GM23338 (cell line): ENCODE data around the gene POLDIP3. TPM values are rescaled to one million over a fixed set of nuclear protein-coding genes. Genes with fewer than 3 reads are reported as not detected.

ENCODE experiments used
- ATAC-seq: fragments of 200-7000 bp; cut with Tn5 transposase; 3 replicates; pipeline ENCODE4 v1.9.1; 2020
- DNase-seq: peaks from one replicate; pipeline ENCODE4 v3.0.0-alpha.2; 2015; ENCODE audit warnings: low spot score
- H2AFZ ChIP-seq: fragments of 200-600 bp; sonication (generic); 2 replicates; pipeline ENCODE4 v1.8.0; 2016; ENCODE audit warnings: antibody characterized with exemption, mild to moderate bottlenecking, moderate library complexity
- H3F3A ChIP-seq: fragments of 200-600 bp; sonication (generic); replicated peaks from 2 replicates; pipeline ENCODE4 v1.8.0; 2017; ENCODE audit warnings: antibody characterized with exemption, mixed run types, low read depth
- H3K27ac ChIP-seq: fragments of 200-600 bp; sonication (generic); 2 replicates; pipeline ENCODE4 v1.6.1; 2016; ENCODE audit warnings: low read depth
- H3K27me3 ChIP-seq: fragments of 200-600 bp; sonication (generic); 2 replicates; pipeline ENCODE4 v1.8.0; 2016; ENCODE audit warnings: mild to moderate bottlenecking, mixed run types, moderate library complexity; ENCODE audit not compliant: insufficient read depth
- H3K36me3 ChIP-seq: fragments of 200-600 bp; sonication (generic); 2 replicates; pipeline ENCODE4 v1.8.0; 2016; ENCODE audit warnings: mild to moderate bottlenecking; ENCODE audit not compliant: insufficient read depth
- H3K4me1 ChIP-seq: fragments of 200-600 bp; sonication (generic); 2 replicates; pipeline ENCODE4 v1.8.0; 2016; ENCODE audit warnings: mild to moderate bottlenecking, moderate library complexity; ENCODE audit not compliant: insufficient read depth
- H3K4me2 ChIP-seq: fragments of 200-600 bp; sonication (generic); 2 replicates; pipeline ENCODE4 v1.7.1; 2017; ENCODE audit warnings: mixed run types
- H3K4me3 ChIP-seq: fragments of 200-600 bp; sonication (generic); 2 replicates; pipeline ENCODE4 v1.6.1; 2016; ENCODE audit warnings: mixed run types
- H3K79me2 ChIP-seq: fragments of 200-600 bp; sonication (generic); replicated peaks from 2 replicates; pipeline ENCODE4 v1.8.0; 2017; ENCODE audit warnings: mild to moderate bottlenecking; ENCODE audit not compliant: insufficient read depth
- H3K9me2 ChIP-seq: fragments of 200-600 bp; sonication (generic); 2 replicates; pipeline ENCODE4 v1.8.0; 2017; ENCODE audit not compliant: insufficient read depth
- H4K20me1 ChIP-seq: fragments of 200-600 bp; sonication (generic); replicated peaks from 2 replicates; pipeline ENCODE4 v1.8.0; 2017; ENCODE audit warnings: mild to moderate bottlenecking; ENCODE audit not compliant: insufficient read depth
- H3K27ac Mint-ChIP-seq: 2 replicates; pipeline ENCODE4 v1.8.0; 2020; ENCODE audit warnings: inconsistent platforms, mild to moderate bottlenecking, moderate library complexity, mixed read lengths
- H3K27me3 Mint-ChIP-seq: 3 replicates; pipeline ENCODE4 v1.8.0; 2022; ENCODE audit warnings: low read depth, mild to moderate bottlenecking, moderate library complexity, mixed read lengths, inconsistent platforms; ENCODE audit not compliant: insufficient read depth, poor library complexity
- H3K36me3 Mint-ChIP-seq: 3 replicates; pipeline ENCODE4 v1.8.0; 2021; ENCODE audit warnings: low read depth, mild to moderate bottlenecking, inconsistent platforms, moderate library complexity, mixed read lengths
- H3K4me1 Mint-ChIP-seq: 3 replicates; pipeline ENCODE4 v1.8.0; 2020; ENCODE audit warnings: mild to moderate bottlenecking, inconsistent platforms, mixed read lengths
- H3K4me3 Mint-ChIP-seq: 3 replicates; pipeline ENCODE4 v1.8.0; 2021; ENCODE audit warnings: moderate library complexity, mild to moderate bottlenecking, inconsistent platforms, mixed read lengths
- H3K9me3 Mint-ChIP-seq: 3 replicates; pipeline ENCODE4 v1.8.0; 2020; ENCODE audit warnings: moderate library complexity, mild to moderate bottlenecking, inconsistent platforms, mixed read lengths
- CREB1 ChIP-seq: fragments of 250-450 bp; sonication (Bioruptor Pico); IDR thresholded peaks from 2 replicates; pipeline ENCODE4 v1.5.0; 2020; ENCODE audit warnings: low read depth, mild to moderate bottlenecking, moderate library complexity
- ETS1 ChIP-seq: IDR thresholded peaks from 2 replicates; pipeline ENCODE4 v1.6.1; 2016; ENCODE audit warnings: antibody characterized with exemption
- EZH2 ChIP-seq: fragments of 200-600 bp; sonication (generic); IDR thresholded peaks from one replicate; pipeline ENCODE4 v1.8.0; 2017; ENCODE audit warnings: antibody characterized with exemption, mild to moderate bottlenecking, low read depth; ENCODE audit not compliant: unreplicated experiment
- NANOG ChIP-seq: IDR thresholded peaks from 2 replicates; pipeline ENCODE4 v1.6.1; 2016; ENCODE audit warnings: antibody characterized with exemption, borderline replicate concordance
- POLR2AphosphoS5 ChIP-seq: IDR thresholded peaks from 2 replicates; pipeline ENCODE4 v1.6.1; 2016; ENCODE audit warnings: antibody characterized with exemption, low read depth
- REST ChIP-seq: IDR thresholded peaks from one replicate; pipeline ENCODE4 v1.6.1; 2018; ENCODE audit warnings: antibody characterized with exemption; ENCODE audit not compliant: unreplicated experiment
- STAT1 ChIP-seq: IDR thresholded peaks from one replicate; pipeline ENCODE4 v1.6.1; 2016; ENCODE audit warnings: antibody characterized with exemption; ENCODE audit not compliant: unreplicated experiment
- ZNF114 ChIP-seq: fragments of 250-450 bp; sonication (Bioruptor Pico); IDR thresholded peaks from 2 replicates; pipeline ENCODE4 v1.5.0; 2020; ENCODE audit warnings: mild to moderate bottlenecking, moderate library complexity
- ZNF331 ChIP-seq: fragments of 250-450 bp; sonication (Bioruptor Pico); IDR thresholded peaks from 2 replicates; pipeline ENCODE4 v1.5.0; 2020; ENCODE audit warnings: low read depth, mild to moderate bottlenecking, moderate library complexity
- polyA plus RNA-seq: library from polyadenylated mRNA; unstranded; fragments of >200 nt; fragmentation: Nextera tagmentation; extraction: Ambion mirVana; gene quantifications from 2 replicates; pipeline ENCODE4 v1.2.1, GENCODE V29; 2016
- total RNA-seq: library from RNA; depleted of rRNA; stranded (reverse); fragments of >200 nt; shearing (Covaris generic); gene quantifications from 2 replicates; pipeline ENCODE4 v1.2.3, GENCODE V29; 2014
- TF ChIP-seq, protein P1 (sequence below), 2 experiments: fragments of 200-600 bp in 1 of 2; sonication (generic) in 1 of 2; conservative IDR thresholded peaks; 2 replicates each; pipeline versions ENCODE4 v1.5.1 to v1.6.1; 2016 to 2017; ENCODE audit warnings: antibody characterized with exemption in 2 of 2, low read depth in 2 of 2, mild to moderate bottlenecking in 2 of 2, moderate library complexity in 1 of 2
- TF ChIP-seq, protein P2 (sequence below): fragments of 250-450 bp; sonication (Bioruptor Pico); IDR thresholded peaks from 2 replicates; pipeline ENCODE4 v1.5.0; 2020; ENCODE audit warnings: mild to moderate bottlenecking, moderate library complexity

POLDIP3 gene
- total and polyA plus RNA-seq, 2 experiments from 2014 or later: 38.2 to 54.3 TPM

DNA sequence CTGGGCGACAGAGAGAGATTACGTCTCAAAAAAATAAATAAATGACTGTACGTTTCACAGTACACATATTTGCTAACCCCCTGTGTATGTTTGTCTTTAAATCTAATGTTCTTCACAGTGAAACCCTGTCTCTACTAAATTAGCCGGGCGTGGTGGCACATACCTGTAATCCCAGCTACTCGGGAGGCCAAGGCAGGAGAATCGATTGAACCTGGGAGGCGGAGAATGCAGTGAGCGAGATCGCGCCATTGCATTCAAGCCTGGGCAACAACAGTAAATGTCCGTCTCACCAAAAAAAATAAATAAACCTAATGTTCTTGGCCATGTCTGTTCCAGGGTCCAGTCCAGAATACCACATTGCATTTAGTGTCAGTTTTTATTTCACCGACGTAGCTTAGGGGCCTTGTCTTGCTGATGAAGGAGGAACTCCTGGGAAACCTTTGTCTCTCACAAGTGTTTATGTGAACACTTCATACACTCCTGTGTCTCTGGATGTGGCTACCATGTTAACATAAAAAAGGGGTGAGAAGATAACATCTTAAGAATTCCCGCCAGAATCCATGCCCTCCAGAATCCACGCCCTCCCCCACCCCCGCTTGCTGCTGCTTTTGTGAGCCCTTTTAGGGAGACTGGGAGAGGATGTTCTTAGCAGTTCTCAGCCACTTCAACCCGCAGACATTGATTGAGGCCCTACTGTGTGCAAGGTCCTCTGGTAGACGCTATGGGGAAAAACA is 65.9 kb downstream of the POLDIP3 start:
- no peak overlapping the region for H3K27ac Mint-ChIP-seq
- DNase-seq: peak; percentile 58
- H3F3A ChIP-seq: peaks cover 26% of the 10 kb centered on the region
- H3K27me3 Mint-ChIP-seq: peaks cover 33% of the 10 kb centered on the region
- H3K9me3 Mint-ChIP-seq: peaks cover 17% of the 10 kb centered on the region
- no peaks in the 10 kb centered on the region; the same call in 1 of the 2 replicates for H3K36me3 ChIP-seq
- H3K27me3 ChIP-seq: peaks cover 13% of the 10 kb centered on the region
- H3K4me3 Mint-ChIP-seq: no peak overlapping the region
- H3K4me3 ChIP-seq: no peak overlapping the region
- TF ChIP-seq ZNF331 (CRISPR knock-in tag): no peak
- TF ChIP-seq, protein P1, sequence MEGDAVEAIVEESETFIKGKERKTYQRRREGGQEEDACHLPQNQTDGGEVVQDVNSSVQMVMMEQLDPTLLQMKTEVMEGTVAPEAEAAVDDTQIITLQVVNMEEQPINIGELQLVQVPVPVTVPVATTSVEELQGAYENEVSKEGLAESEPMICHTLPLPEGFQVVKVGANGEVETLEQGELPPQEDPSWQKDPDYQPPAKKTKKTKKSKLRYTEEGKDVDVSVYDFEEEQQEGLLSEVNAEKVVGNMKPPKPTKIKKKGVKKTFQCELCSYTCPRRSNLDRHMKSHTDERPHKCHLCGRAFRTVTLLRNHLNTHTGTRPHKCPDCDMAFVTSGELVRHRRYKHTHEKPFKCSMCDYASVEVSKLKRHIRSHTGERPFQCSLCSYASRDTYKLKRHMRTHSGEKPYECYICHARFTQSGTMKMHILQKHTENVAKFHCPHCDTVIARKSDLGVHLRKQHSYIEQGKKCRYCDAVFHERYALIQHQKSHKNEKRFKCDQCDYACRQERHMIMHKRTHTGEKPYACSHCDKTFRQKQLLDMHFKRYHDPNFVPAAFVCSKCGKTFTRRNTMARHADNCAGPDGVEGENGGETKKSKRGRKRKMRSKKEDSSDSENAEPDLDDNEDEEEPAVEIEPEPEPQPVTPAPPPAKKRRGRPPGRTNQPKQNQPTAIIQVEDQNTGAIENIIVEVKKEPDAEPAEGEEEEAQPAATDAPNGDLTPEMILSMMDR (conservative IDR thresholded peaks at IDR 0.05; ENCODE audit: low read depth in 2 of 2): no peak
- TF ChIP-seq REST: no peak
- no peak for TF ChIP-seq ZNF114 (CRISPR knock-in tag)
- TF ChIP-seq NANOG: no peak
- no peak for TF ChIP-seq ETS1
- TF ChIP-seq, protein P2, sequence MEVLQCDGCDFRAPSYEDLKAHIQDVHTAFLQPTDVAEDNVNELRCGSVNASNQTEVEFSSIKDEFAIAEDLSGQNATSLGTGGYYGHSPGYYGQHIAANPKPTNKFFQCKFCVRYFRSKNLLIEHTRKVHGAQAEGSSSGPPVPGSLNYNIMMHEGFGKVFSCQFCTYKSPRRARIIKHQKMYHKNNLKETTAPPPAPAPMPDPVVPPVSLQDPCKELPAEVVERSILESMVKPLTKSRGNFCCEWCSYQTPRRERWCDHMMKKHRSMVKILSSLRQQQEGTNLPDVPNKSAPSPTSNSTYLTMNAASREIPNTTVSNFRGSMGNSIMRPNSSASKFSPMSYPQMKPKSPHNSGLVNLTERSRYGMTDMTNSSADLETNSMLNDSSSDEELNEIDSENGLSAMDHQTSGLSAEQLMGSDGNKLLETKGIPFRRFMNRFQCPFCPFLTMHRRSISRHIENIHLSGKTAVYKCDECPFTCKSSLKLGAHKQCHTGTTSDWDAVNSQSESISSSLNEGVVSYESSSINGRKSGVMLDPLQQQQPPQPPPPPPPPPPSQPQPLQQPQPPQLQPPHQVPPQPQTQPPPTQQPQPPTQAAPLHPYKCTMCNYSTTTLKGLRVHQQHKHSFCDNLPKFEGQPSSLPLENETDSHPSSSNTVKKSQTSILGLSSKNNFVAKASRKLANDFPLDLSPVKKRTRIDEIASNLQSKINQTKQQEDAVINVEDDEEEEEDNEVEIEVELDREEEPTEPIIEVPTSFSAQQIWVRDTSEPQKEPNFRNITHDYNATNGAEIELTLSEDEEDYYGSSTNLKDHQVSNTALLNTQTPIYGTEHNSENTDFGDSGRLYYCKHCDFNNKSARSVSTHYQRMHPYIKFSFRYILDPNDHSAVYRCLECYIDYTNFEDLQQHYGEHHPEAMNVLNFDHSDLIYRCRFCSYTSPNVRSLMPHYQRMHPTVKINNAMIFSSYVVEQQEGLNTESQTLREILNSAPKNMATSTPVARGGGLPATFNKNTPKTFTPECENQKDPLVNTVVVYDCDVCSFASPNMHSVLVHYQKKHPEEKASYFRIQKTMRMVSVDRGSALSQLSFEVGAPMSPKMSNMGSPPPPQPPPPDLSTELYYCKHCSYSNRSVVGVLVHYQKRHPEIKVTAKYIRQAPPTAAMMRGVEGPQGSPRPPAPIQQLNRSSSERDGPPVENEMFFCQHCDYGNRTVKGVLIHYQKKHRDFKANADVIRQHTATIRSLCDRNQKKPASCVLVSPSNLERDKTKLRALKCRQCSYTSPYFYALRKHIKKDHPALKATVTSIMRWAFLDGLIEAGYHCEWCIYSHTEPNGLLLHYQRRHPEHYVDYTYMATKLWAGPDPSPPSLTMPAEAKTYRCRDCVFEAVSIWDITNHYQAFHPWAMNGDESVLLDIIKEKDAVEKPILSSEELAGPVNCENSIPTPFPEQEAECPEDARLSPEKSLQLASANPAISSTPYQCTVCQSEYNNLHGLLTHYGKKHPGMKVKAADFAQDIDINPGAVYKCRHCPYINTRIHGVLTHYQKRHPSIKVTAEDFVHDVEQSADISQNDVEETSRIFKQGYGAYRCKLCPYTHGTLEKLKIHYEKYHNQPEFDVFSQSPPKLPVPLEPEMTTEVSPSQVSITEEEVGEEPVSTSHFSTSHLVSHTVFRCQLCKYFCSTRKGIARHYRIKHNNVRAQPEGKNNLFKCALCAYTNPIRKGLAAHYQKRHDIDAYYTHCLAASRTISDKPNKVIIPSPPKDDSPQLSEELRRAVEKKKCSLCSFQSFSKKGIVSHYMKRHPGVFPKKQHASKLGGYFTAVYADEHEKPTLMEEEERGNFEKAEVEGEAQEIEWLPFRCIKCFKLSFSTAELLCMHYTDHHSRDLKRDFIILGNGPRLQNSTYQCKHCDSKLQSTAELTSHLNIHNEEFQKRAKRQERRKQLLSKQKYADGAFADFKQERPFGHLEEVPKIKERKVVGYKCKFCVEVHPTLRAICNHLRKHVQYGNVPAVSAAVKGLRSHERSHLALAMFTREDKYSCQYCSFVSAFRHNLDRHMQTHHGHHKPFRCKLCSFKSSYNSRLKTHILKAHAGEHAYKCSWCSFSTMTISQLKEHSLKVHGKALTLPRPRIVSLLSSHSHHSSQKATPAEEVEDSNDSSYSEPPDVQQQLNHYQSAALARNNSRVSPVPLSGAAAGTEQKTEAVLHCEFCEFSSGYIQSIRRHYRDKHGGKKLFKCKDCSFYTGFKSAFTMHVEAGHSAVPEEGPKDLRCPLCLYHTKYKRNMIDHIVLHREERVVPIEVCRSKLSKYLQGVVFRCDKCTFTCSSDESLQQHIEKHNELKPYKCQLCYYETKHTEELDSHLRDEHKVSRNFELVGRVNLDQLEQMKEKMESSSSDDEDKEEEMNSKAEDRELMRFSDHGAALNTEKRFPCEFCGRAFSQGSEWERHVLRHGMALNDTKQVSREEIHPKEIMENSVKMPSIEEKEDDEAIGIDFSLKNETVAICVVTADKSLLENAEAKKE (CRISPR knock-in tag): no peak
- TF ChIP-seq EZH2: no peak
- TF ChIP-seq POLR2AphosphoS5: no peak
- TF ChIP-seq STAT1: no peak
- TF ChIP-seq CREB1 (CRISPR knock-in tag): no peak
- no peaks in the 10 kb centered on the region for H3K9me2 ChIP-seq
- H3K4me2 ChIP-seq: peak overlapping the region; percentile 63
- H3K36me3 Mint-ChIP-seq: peaks cover 12% of the 10 kb centered on the region; the same call in 2 of the 3 replicates
- no peak for ATAC-seq
- H3K4me1 Mint-ChIP-seq: peaks cover 9% of the 10 kb centered on the region
- no peaks in the 10 kb centered on the region for H4K20me1 ChIP-seq
- H3K4me1 ChIP-seq: peaks cover 20% of the 10 kb centered on the region
- H3K27ac ChIP-seq: peak overlapping the region; percentile 18; the same call in 1 of the 2 replicates
- no peaks in the 10 kb centered on the region for H3K79me2 ChIP-seq
- peak overlapping the region; percentile 95 for H2AFZ ChIP-seq
